Astrocyte (in vitro differentiated cells and primary cell): ENCODE results near the gene PLXDC1. TPM values are rescaled to one million over a fixed set of nuclear protein-coding genes. Genes with fewer than 3 reads are reported as not detected.
"Not testable (repeated sequence)": the region's sequence is repeated elsewhere in the genome, so short reads cannot be mapped to it uniquely, and the experiment has no call there.

ENCODE experiments used
- DNase-seq: peaks from one replicate; pipeline ENCODE4 v3.0.0-alpha.2; 2010; ENCODE audit warnings: low read depth
- FAIRE-seq: peaks from 2 replicates; lab custom pipeline; 2011; peaks lifted over from hg19 to GRCh38; lab: Jason Lieb, UNC
- H2AFZ ChIP-seq: 2 replicates; pipeline ENCODE4 v1.6.0; 2012; ENCODE audit warnings: low read depth, low read length, inconsistent platforms
- H3K27ac ChIP-seq: 2 replicates; pipeline ENCODE4 v1.5.1; 2011; ENCODE audit warnings: low read depth, low read length, inconsistent platforms
- H3K27me3 ChIP-seq: 2 replicates; pipeline ENCODE4 v1.6.0; 2011; ENCODE audit warnings: low read length, inconsistent platforms; ENCODE audit not compliant: insufficient read depth
- H3K36me3 ChIP-seq: 2 replicates; pipeline ENCODE4 v1.5.1; 2011; ENCODE audit warnings: low read length, inconsistent platforms; ENCODE audit not compliant: insufficient read depth
- H3K4me1 ChIP-seq: 2 replicates; pipeline ENCODE4 v1.5.1; 2011; ENCODE audit warnings: low read length, inconsistent platforms; ENCODE audit not compliant: insufficient read depth
- H3K4me2 ChIP-seq: 2 replicates; pipeline ENCODE4 v1.6.0; 2012; ENCODE audit warnings: low read length, inconsistent platforms
- H3K4me3 ChIP-seq: 2 replicates; pipeline ENCODE4 v1.5.1; 2011; ENCODE audit warnings: low read depth, mild to moderate bottlenecking, low read length, inconsistent platforms; ENCODE audit not compliant: insufficient read depth
- H3K79me2 ChIP-seq: 2 replicates; pipeline ENCODE4 v1.6.0; 2012; ENCODE audit warnings: mild to moderate bottlenecking, low read length, inconsistent platforms; ENCODE audit not compliant: insufficient read depth
- H3K9ac ChIP-seq: 2 replicates; pipeline ENCODE4 v1.6.0; 2012; ENCODE audit warnings: mild to moderate bottlenecking, low read length, inconsistent platforms
- H3K9me3 ChIP-seq: 2 replicates; pipeline ENCODE4 v1.5.1; 2012; ENCODE audit warnings: low read depth, mild to moderate bottlenecking, low read length, inconsistent platforms; ENCODE audit not compliant: insufficient read depth
- H4K20me1 ChIP-seq: 2 replicates; pipeline ENCODE4 v1.6.0; 2012; ENCODE audit warnings: low read length, inconsistent platforms; ENCODE audit not compliant: insufficient read depth
- H3K27ac Mint-ChIP-seq: one replicate; pipeline ENCODE4 v1.8.0; 2021; ENCODE audit warnings: mild to moderate bottlenecking, mixed read lengths; ENCODE audit not compliant: unreplicated experiment
- H3K27me3 Mint-ChIP-seq: one replicate; pipeline ENCODE4 v1.8.0; 2021; ENCODE audit warnings: low read depth, mixed read lengths; ENCODE audit not compliant: unreplicated experiment
- H3K36me3 Mint-ChIP-seq: one replicate; pipeline ENCODE4 v1.8.0; 2021; ENCODE audit warnings: low read depth, mixed read lengths; ENCODE audit not compliant: unreplicated experiment
- H3K4me1 Mint-ChIP-seq: one replicate; pipeline ENCODE4 v1.8.0; 2021; ENCODE audit warnings: low read depth, mixed read lengths; ENCODE audit not compliant: unreplicated experiment
- H3K4me3 Mint-ChIP-seq: one replicate; pipeline ENCODE4 v1.8.0; 2021; ENCODE audit warnings: mild to moderate bottlenecking, moderate library complexity, mixed read lengths; ENCODE audit not compliant: unreplicated experiment
- H3K9me3 Mint-ChIP-seq: one replicate; pipeline ENCODE4 v1.8.0; 2021; ENCODE audit warnings: mild to moderate bottlenecking, mixed read lengths; ENCODE audit not compliant: unreplicated experiment
- EZH2 ChIP-seq: IDR thresholded peaks from 2 replicates; pipeline ENCODE4 v1.6.1; 2012; ENCODE audit warnings: mild to moderate bottlenecking, low read length, inconsistent platforms; ENCODE audit not compliant: insufficient read depth
- total RNA-seq: library from RNA; stranded (reverse); gene quantifications from 2 replicates; pipeline ENCODE4 v1.2.1, GENCODE V29; 2021
- TF ChIP-seq, protein P1 (sequence below): IDR thresholded peaks from 2 replicates; pipeline ENCODE4 v1.5.1; 2011; ENCODE audit warnings: low read depth, mild to moderate bottlenecking, inconsistent platforms, low read length, moderate library complexity; ENCODE audit not compliant: insufficient read depth

PLXDC1 gene
- total RNA-seq, 1 donor from 2014 or later: 8.9 TPM

DNA sequence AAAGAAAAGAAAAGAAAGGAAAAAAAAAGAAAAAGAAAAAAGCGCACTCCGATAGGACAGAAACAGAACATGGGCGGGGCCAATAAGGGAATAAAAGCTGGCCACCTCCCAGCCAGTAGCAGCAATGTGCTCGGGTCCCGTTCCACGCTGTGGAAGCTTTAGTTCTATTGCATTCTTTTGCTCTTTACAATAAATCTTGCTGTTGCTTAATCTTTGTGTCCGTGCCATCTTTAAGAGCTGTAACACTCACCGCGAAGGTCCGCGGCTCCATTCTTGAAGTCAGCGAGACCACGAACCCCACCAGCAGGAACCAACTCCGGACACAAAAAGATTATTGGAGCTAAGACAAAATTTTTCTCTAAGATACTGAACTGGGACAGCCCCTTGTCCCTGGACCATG is 17.7 kb upstream of the PLXDC1 start:
- TF ChIP-seq, protein P1, sequence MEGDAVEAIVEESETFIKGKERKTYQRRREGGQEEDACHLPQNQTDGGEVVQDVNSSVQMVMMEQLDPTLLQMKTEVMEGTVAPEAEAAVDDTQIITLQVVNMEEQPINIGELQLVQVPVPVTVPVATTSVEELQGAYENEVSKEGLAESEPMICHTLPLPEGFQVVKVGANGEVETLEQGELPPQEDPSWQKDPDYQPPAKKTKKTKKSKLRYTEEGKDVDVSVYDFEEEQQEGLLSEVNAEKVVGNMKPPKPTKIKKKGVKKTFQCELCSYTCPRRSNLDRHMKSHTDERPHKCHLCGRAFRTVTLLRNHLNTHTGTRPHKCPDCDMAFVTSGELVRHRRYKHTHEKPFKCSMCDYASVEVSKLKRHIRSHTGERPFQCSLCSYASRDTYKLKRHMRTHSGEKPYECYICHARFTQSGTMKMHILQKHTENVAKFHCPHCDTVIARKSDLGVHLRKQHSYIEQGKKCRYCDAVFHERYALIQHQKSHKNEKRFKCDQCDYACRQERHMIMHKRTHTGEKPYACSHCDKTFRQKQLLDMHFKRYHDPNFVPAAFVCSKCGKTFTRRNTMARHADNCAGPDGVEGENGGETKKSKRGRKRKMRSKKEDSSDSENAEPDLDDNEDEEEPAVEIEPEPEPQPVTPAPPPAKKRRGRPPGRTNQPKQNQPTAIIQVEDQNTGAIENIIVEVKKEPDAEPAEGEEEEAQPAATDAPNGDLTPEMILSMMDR: no peak
- TF ChIP-seq EZH2: no peak
- no peak overlapping the region for H3K4me3 ChIP-seq
- peaks cover 34% of the 10 kb centered on the region for H3K27me3 ChIP-seq
- H3K36me3 ChIP-seq: no peaks in the 10 kb centered on the region
- no peak overlapping the region for H3K9ac ChIP-seq
- Mint-ChIP-seq H3K27ac (no peak overlapping the region), H3K4me3 (no peak overlapping the region), H3K4me1 (peaks cover 5% of the 10 kb centered on the region), H3K36me3 (peaks cover 2% of the 10 kb centered on the region), H3K9me3 (no peaks in the 10 kb centered on the region), H3K27me3 (peaks cover 31% of the 10 kb centered on the region)
- H3K4me2 ChIP-seq: no peak overlapping the region
- DNase-seq (no peak), FAIRE-seq (no peak)
- H3K27ac ChIP-seq: no peak overlapping the region
- peaks cover 4% of the 10 kb centered on the region for H3K4me1 ChIP-seq
- H4K20me1 ChIP-seq: peaks cover 5% of the 10 kb centered on the region
- H2AFZ ChIP-seq: no peak overlapping the region
- no peaks in the 10 kb centered on the region for H3K9me3 ChIP-seq
- no peaks in the 10 kb centered on the region for H3K79me2 ChIP-seq

DNA sequence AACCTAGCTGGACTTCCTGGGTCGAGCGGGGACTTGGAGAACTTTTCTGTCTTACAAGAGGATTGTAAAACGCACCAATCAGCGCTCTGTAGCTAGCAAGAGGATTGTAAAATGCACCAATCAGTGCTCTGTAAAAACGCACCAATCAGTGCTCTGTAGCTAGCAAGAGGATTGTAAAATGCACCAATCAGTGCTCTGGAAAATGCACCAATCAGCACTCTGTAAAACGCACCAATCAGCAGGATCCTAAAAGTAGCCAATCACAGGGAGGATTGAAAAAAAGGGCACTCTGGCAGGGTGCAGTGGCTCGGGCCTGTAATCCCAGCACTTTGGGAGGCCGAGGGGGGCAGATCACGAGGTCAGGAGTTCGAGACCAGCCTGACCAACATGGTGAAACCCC is 17.1 kb upstream of the PLXDC1 start:
- not testable (repeated sequence) for H2AFZ ChIP-seq, H3K4me2 ChIP-seq, H3K4me1 Mint-ChIP-seq, H3K27ac Mint-ChIP-seq, H3K4me3 ChIP-seq, H3K79me2 ChIP-seq, DNase-seq, H3K9me3 ChIP-seq, H3K36me3 Mint-ChIP-seq, H3K27ac ChIP-seq, H3K4me3 Mint-ChIP-seq, H4K20me1 ChIP-seq, FAIRE-seq, H3K9ac ChIP-seq, H3K9me3 Mint-ChIP-seq, H3K4me1 ChIP-seq, H3K36me3 ChIP-seq
- peaks cover 34% of the 10 kb centered on the region for H3K27me3 ChIP-seq
- H3K27me3 Mint-ChIP-seq: peaks cover 32% of the 10 kb centered on the region

DNA sequence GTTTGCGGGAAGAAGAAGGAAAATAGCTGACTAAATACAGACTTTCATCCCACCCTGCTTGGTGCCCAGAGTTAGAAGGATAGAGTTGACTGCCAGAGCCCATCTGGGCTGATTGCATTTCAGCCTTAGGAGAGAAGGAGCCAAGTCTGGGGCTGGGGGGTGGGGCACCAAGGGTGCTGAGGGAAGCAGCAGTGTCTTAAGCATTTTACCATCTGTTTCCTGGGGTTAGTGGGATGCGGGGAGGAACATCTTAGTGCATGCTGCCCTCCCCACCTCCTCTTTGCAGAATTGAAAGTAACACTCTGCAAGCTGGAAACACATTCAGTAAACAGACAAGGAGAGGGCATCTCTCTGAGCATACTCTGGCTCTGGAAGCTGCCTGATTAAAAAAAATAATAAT is 16.0 kb upstream of the PLXDC1 start:
- Mint-ChIP-seq H3K36me3 (peaks cover 2% of the 10 kb centered on the region), H3K4me3 (no peak overlapping the region), H3K9me3 (no peaks in the 10 kb centered on the region), H3K27me3 (peaks cover 37% of the 10 kb centered on the region), H3K27ac (no peak overlapping the region), H3K4me1 (peaks cover 5% of the 10 kb centered on the region)
- Histone ChIP-seq H2AFZ (no peak overlapping the region), H3K9ac (no peak overlapping the region), H3K27ac (no peak overlapping the region), H3K27me3 (peaks cover 34% of the 10 kb centered on the region), H3K4me3 (no peak overlapping the region), H3K9me3 (no peaks in the 10 kb centered on the region), H3K4me2 (no peak overlapping the region), H3K36me3 (no peaks in the 10 kb centered on the region), H4K20me1 (no peaks in the 10 kb centered on the region), H3K79me2 (no peaks in the 10 kb centered on the region), H3K4me1 (peaks cover 4% of the 10 kb centered on the region)
- TF ChIP-seq, protein P1: no peak
- TF ChIP-seq EZH2: no peak
- DNase-seq (no peak), FAIRE-seq (no peak)
